Right hindlimb (tissue), 1 donor: Measurements from ENCODE around the gene TATDN3.
"Not testable (repeated sequence)": the region's sequence is repeated elsewhere in the genome, so short reads cannot be mapped to it uniquely, and the experiment has no call there.

Experiments
- DNase-seq: peaks from one replicate; pipeline ENCODE4 v3.0.0-alpha.2; 2018

Gene TATDN3, protein sequence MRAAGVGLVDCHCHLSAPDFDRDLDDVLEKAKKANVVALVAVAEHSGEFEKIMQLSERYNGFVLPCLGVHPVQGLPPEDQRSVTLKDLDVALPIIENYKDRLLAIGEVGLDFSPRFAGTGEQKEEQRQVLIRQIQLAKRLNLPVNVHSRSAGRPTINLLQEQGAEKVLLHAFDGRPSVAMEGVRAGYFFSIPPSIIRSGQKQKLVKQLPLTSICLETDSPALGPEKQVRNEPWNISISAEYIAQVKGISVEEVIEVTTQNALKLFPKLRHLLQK

DNA sequence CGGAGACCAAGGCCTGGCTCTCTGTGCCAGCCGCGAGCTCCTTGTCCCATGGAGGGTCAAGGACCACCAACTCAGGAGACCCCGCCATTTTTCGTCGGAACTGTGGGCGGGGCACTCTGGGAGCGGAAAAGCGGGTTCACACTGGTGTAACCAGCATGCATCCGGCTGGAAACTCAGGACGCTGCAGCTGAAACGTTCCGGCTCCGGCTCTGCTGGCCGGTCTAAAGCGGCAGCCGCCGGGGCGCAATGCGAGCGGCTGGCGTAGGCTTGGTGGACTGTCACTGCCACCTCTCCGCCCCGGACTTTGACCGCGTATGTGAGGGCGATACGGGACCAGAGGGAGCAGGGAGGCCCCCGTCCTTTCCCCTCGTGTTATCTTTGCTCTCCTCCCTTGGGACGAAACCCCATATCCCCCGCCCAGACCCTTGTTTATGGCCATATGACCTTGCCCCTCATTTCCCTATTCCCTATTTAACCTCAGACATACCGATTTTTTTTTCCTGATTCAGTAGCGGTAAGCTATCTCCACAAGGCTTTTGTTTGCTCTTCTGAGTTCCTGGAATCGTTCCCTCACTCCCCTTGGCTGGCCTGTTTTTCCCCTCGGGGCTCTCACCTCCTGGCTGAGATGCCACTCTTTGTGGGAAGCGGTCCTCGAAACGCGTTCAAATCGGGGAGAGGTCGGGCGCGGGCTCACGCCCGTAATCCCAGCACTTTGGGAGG is at the start of gene TATDN3, which contains the start of gene NSL1:
Gene TATDN3 (plus strand): TSS at position 219 of the 720 bp plus-strand sequence. CDS start 28 bp downstream, at position 247.
Gene NSL1 (minus strand): TSS at position 102 of the 720 bp plus-strand sequence. CDS start 14 bp downstream, at position 88.
- DNase-seq = peak; percentile 95

GRCh38 chr1:212743901-212744475 is 47.7 kb upstream of the TATDN3 start:
- no peak for DNase-seq

- no peak for DNase-seq
Measured at GRCh38 chr1:212745303-212745702, 46.4 kb upstream of the TATDN3 start.

DNA sequence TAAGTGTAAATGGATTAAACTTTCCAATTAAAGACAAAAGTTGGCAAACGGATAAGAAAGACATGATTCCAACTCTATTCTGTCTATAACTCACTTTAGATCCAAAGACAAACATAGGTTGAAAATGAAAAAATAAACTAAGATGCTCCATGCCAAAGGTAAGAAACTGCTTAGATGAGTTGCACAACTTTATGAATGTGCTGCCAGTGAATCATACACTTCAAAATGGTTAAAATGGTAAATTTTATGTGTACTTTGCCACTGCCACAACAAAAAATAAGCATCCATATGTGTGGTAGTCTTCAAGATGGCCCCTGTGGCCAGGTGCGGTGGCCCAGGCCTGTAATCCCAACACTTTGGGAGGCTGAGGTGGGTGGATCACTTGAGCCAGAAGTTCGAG is 45.1 kb upstream of the TATDN3 start:
- DNase-seq = no peak

DNA sequence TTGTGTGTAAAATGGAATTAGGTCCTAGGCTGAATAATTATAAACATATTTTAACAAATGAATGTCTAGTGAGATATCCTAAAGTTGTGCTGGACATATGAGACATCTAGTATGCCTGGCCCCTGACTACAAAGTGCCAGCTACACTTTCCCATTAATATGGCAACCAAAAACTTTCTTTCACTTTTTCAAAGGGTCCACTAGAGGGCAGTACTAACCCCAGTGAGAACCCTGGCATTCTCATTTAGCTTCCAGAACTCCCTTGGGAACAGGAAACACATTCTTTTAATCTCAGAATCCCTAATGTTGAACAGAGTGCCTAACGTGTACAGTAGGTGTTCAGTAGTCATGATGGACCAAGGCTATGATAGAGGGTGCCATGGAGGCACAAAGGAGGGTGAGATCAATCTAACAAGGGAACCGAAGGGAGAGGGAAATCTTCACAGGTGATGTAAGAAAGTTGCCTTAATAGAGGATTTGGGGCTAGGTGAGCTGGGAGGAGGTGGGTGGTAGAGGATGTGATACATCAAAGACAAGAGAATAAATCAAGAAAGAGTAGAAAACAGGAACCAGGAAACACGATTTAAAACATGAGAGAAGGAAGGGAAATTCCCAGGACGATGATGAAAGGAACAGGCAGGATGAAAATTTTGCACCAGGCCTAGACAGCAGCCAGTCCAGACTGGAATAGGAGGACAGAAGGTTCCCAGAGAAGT is 41.7 kb upstream of the TATDN3 start:
- no peak for DNase-seq

DNA sequence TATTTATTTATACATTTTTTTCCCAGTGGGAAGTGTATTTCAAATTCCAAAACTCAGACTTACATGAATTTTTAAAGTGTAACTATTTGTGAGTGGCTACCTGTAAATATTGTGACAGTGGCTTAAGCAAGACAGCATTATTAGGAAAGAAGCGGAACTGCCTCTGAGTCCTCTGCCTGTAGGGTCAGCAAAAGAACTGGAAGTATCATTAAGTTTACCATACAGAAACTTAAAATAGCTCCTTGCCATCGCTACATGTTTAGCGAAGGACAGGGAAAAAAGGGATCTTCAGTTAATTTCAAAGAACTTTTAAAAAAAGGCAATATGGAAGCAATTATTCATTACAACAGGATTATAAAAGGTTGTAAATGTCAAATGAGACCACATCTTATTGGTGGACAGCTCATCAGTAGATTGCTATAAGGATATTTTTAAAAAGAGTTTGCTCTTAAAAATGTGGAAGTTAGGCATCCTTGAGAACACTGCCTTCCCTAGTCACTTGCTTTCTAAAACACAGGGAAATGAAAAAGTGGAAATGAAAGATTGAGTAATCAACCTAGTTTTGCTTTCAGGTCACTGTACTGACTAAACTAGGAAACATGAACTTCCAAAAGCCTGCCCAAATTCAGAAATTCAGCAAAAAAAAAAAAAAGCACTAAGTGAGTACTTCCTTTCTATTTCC is 39.3 kb upstream of the TATDN3 start:
- DNase-seq = no peak

DNA sequence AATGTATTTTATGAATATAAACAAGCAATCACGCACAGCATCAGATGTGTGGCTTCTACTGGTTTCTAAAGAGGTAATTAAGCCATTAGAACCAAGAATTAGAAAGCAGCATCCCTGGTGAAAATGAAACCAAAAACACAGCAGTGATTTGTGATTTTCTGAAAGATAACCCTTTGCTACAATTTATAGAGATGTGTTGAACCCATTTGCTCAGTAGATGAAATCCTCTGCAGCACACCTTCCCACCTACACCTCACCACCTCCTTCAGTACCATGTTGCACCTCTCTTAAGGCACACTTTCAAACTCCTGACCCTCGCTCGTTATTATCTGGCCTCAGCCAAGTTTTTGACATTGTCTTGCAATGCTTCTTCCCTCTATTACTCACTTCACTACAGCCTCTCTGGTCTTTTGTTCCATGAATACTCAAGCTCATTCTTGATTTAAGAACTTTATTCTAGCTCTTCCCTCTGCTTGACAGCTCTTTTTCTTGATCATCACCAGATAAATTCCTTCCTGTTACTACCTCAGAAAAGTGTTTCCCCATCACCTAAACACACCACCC is 38.7 kb upstream of the TATDN3 start:
- no peak for DNase-seq

- DNase-seq = no peak
Measured at GRCh38 chr1:212753749-212754148, 37.9 kb upstream of the TATDN3 start.

GRCh38 chr1:212754193-212754592 is 37.5 kb upstream of the TATDN3 start:
- DNase-seq = no peak

DNA sequence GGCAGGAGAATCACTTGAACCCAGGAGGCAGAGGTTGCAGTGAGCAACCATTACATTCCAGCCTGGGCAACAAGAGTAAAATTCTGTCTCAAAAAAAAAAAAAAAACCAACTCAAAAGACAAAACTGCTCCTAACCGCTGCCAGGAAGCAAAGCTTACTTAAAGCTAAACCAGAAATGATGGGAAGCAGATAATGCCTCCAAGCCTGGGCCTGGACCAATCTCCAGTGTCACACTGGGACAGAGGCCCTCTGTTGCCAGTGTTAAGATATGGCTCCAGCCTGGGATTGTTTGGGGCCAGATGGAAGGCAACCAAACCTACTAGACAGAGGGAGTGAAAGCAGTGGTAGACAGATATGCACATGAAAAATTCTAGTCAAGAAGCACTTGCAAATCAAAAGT is 37.0 kb upstream of the TATDN3 start:
- DNase-seq = no peak

DNA sequence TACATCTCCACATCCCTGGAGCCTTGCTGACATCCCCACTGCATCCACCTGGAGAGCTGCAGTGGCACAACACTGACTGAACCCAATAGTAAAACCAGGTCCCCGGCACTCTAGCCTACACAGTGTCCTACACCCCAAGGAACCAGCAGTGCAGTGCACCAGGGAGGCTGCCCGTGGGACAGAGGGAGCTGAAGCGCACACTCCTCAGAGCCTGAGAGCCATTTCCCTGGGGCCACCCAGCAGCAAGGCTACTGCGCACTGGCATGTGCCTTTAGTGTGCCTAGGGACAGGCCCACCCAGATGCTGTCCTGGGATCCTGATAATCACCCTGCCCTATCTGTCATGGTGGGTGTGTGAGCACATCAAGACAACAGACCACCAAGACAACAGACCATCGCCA is 32.0 kb upstream of the TATDN3 start:
- no peak for DNase-seq

GRCh38 chr1:212760126-212760823 is 31.4 kb upstream of the TATDN3 start:
- no peak for DNase-seq

DNA sequence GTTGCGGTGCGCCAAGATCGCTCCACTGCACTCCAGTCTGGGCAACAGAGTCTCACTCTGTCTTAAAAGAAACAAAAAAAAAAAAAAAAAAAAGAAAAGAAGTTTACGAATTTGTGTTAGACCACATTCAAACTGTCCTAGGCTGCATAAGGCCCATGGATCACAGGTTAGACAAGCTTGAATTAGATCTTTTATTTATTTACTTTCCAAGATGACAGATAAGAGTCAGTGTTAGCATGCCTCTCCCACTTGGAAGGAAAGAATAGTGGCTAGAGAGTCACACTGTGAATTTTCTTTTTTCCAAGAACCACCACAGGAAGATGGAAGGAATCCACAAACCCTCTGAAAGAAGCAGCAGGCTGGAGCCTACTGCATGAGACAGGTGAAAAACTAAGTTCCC is 29.5 kb upstream of the TATDN3 start:
- no peak for DNase-seq

- no peak for DNase-seq
Measured at GRCh38 chr1:212762839-212763238, 28.9 kb upstream of the TATDN3 start.

GRCh38 chr1:212764718-212765281 is 26.9 kb upstream of the TATDN3 start:
- not testable (repeated sequence) for DNase-seq

GRCh38 chr1:212766825-212767224 is 24.9 kb upstream of the TATDN3 start:
- DNase-seq = not testable (repeated sequence)

DNA sequence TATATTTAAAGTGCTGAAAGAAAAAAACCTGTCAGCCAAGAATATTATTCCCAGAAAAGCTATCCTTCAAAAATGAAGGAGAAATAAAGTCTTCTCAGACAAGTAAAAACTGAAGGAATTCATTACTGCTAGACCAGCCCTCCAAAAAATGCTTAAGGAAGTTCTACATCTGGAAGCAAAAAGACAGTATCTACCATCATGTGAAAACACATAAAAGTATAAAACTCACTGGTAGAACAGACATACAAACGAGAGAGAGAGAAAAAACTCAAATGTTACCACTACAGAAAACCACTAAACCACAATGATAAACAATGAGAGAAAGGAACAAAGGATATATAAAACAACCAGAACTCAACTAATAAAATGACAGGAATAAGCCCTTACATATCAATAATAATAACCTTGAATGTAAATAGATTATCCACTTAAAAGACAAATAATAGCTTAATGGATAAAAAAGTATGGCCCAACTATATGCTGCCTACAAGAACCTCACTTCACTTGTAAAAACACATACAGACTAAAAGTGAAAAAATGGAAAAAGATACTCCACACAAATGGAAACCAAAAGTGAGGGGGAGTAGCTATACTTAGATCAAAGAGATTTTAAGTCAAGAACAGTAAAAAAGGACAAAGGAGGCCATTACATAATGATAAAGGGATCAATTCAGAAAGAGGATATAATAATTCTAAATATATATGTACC is 22.1 kb upstream of the TATDN3 start:
- no peak for DNase-seq

GRCh38 chr1:212771341-212771740 is 20.4 kb upstream of the TATDN3 start:
- no peak for DNase-seq

GRCh38 chr1:212773011-212773410 is 18.7 kb upstream of the TATDN3 start:
- no peak for DNase-seq

DNA sequence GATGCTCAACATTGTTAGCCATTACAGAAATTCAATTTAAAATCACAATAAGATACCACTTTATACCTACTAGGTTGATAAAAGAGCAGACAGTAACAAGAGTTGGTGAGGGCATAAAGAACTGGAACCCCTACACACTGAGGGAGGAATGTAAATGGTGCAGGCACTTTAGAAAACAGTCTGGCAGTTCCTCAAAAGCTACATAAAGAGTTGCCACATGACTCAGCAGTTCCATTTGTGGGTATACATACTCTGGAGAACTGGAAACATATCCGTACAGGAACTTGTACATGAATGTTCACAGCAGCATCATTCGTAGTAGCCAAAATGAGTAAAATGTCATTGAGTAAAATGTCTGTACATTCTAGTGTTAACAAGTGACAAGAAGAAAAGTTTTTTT is 17.1 kb upstream of the TATDN3 start:
- DNase-seq = no peak

DNA sequence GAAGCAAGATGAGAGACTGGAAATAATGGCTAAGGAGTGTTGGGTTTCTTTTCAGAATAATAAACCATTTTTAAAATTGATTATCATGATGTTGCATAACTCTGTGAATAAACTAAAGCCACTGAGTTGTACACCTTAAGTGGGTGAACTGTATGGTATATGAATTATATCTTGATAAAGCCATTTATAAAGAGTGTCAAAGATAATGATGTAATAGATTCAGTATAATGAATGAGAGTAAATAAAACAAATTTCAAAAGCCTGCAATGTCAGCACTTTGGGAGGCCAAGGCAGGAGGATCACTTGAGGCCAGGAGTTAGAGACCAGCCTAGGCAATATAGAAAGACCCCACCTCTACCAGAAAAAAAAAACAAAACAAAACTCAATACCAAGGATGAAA is 16.5 kb upstream of the TATDN3 start:
- no peak for DNase-seq
